GM19468 (cell line): ENCODE data around the gene KIFC3.
"Not testable (repeated sequence)": the region's sequence is repeated elsewhere in the genome, so short reads cannot be mapped to it uniquely, and the experiment has no call there.

ENCODE experiments used
- ATAC-seq: cut with Tn5 transposase; IDR thresholded peaks from one replicate; pipeline ENCODE4 v1.9.1; 2021; ENCODE audit warnings: mild to moderate bottlenecking, moderate library complexity, moderate number of reproducible peaks; ENCODE audit not compliant: unreplicated experiment; ENCODE audit errors: extremely low read depth

The KIFC3 gene

DNA sequence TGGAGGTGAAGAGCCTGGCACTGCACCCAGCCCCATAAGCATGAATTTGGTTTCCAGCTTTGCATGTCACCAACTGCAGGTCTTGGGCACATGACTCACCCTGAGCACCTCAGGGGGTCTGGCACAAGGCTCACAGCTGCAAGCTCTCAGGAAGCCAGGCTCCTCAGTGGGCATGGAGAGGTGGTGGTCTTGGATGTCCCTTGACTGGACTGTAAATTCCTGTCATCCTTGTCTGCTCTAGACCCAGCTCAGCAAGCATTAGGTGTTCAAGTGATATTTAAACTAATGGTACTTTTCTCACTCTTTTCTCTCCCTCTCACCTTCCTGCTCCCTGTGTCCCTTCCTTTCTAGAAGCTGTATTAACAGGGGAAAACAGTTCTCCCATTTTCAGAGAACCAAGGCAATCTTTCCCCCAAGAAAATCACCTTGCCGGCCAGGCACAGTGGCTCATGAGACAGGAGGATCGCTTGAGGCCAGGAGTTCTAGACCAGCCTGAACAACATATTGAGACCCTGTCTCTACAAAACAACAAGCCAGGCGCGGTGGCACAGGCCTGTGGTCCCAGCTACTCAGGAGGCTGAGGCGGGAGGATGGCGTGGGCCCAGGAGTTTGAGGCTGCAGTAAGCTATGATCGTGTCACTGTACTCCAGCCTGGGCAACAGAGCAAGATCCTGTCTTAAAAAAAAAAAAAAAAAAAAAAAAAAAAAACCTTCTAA is 5.1 kb upstream of the KIFC3 start:
- ATAC-seq, result no peak

DNA sequence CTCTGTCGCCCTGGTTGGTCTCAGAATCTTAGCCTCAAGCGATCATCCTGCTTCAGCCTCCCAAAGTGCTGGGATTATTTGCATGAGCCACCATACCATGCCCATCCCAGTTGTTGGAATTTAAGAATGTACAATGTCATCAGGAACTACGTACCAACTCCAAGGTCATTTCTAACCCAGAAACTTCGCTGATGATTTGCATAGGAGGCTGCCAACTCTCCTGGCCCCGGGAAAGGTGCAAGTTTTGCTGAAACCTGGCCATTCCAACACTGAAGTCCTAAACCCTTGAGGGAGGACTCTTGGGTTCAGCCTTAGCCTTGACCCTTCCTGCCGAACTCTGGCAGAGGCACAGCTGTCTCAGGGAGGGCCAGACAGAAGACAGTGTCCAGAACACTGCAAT is 2.9 kb upstream of the KIFC3 start:
- no peak for ATAC-seq

GRCh38 chr16:57804111-57804837 is 2.0 kb upstream of the KIFC3 start:
- no peak for ATAC-seq

GRCh38 chr16:57803134-57803990 is 1.1 kb upstream of the KIFC3 start:
- ATAC-seq, result no peak

DNA sequence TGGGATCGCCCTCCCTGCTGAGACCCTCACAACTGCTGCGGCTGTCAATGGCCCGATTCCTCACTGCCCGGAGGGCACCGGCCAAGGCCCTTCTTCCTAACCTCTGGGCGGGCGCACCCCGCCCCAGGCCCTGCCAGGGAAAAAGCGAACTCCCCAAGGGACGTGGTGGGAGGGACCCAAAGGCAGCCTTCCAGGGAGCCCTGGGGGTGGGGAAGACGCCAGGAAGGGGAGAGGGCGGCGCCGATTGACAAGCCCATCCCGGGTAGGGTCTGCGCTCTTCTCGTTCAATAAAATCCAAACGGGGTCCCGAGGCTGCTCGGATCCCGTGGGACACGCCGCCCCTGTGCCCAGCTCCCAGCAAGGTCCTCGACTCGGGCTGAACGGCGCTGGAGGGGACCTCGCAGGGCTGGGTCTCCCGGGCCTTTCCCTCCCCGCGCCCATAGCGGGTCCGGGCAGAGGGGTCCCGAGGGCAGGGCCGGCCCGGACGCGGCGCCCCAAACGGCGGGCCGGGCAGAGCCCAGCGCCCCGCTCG is 416 bp downstream of the KIFC3 start:
- ATAC-seq, result no peak

DNA sequence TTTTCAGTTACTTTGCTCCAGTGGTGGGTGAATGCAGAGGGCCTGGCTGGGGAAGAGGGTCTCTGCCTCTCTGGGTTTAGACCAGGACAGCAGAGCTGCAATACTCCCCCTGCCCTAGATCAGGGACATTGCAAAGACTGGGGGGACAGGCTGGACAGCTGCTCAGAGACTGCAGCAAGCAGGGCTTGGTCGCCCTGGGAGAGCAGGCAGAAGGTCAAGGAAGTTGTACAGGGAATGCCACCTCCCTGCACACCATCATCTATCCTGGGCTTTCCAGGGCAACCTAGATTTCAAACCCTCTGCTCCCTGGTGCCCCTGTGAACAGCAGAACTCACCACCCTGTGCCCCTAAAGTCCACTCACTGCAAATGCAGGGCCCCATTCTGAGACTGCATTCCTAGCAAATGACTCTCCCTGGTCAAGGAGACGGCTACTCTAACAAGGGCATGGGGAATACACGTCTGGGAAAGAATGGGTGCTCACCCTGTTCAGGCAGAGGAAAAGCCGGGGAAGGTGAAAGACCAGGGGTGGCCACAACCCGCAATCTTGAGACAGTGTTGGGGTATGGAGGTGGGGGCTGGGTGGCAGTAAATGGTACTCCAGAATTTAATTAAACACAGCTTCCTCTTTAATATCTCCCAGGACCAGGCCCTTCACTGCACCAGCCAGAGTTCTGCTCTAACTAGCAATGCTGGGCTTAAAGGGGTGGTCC is 1.0 kb downstream of the KIFC3 start:
- no peak for ATAC-seq

- no peak for ATAC-seq
These were observed 1.8 kb downstream of the KIFC3 start for GRCh38 chr16:57800200-57801097.

GRCh38 chr16:57799600-57800199 is 2.6 kb downstream of the KIFC3 start:
- ATAC-seq, result no peak

DNA sequence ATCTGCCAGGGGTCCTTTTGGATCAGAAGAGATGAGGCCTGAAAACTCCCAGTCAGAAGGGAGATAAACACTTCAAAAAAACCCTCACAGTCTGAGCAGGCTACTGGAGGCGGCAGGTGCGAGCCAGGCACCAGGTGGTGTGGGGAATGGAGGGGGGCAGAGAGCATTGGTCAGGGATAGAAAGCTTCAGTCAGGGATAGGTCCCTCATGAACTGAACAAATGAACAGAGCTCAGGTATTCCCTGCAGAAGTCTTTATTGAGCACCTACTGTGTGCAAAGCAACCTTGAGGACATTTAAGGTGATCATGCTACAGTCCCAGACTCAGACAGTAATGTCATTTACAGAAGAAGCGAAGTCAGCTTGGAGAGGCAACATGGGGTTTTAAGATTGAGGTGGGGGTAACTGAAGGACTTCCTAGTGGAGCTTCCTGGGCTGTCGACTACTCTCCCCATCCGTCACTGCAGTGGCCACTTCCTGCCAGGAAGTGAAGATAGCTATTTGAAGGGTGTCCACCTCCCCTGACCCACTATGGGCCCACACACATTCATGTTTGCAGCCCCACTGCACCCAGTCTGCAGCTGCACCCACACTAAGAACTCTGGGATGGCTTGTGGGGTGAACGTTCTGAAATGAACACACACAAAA is 3.2 kb downstream of the KIFC3 start:
- no peak for ATAC-seq

GRCh38 chr16:57798267-57798810 is 4.0 kb downstream of the KIFC3 start:
- ATAC-seq, result no peak

- ATAC-seq, result no peak
These were observed 4.6 kb downstream of the KIFC3 start for GRCh38 chr16:57797526-57798266.

GRCh38 chr16:57797216-57797525 is 5.1 kb downstream of the KIFC3 start:
- no peak for ATAC-seq

DNA sequence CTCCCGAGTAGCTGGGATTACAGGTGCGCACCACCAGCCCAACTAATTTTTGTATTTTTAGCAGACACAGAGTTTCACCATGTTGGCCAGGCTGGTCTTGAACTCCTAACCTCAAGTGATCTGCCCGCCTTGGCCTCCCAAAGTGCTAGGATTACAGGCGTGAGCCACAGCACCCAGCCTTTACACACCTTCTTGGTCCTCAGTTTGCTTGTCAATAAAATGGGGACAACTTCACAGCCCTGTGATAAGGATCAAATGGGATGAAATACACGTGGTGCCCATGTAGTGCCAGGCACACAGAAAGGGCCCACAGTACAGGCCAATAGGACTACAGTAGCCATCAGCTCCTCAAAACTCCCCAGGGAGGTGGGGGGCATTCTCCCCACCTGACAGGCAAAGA is 6.3 kb downstream of the KIFC3 start:
- not testable (repeated sequence) for ATAC-seq

- ATAC-seq, result no peak
These were observed 6.8 kb downstream of the KIFC3 start for GRCh38 chr16:57795431-57795878.

- no peak for ATAC-seq
These were observed 7.4 kb downstream of the KIFC3 start for GRCh38 chr16:57794849-57795430.

DNA sequence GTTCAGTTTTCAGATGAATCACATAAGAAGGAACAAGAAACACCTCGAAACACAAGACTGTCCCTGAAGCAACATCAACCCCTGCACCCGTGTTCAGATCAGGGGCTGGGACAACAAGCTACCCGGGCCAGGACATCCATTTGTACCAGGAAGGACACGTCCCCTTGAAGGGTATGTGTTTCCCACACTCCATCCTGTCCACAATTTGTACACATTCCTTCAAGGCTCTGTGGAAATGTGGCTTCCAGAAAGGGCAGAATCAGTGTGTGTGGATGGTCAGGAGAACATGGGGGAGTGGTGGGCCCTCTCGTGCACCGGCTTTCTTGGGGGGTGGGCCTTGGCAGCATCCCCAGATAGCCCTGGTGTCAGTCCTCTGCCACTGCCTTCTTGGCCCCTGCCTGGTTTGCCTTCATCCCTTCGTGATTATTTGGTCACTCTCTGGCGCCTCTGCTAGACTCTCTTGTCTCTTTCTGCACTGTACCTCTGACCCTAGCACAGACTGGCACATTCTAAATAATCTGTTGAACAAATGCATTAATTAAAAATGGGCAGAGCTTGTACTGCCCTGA is 10.3 kb downstream of the KIFC3 start:
- no peak for ATAC-seq
